Fibroblast of mammary gland (primary cell): Measurements from ENCODE around the gene BNIP3.
"Not testable (repeated sequence)": the region's sequence is repeated elsewhere in the genome, so short reads cannot be mapped to it uniquely, and the experiment has no call there.

Experiments
- DNase-seq: peaks from one replicate; pipeline ENCODE4 v3.0.0-alpha.2; 2010; ENCODE audit warnings: low read depth
- H3K4me3 ChIP-seq: 2 replicates; pipeline ENCODE4 v1.5.1; 2011; ENCODE audit warnings: low read depth, mild to moderate bottlenecking, low read length, moderate library complexity; ENCODE audit not compliant: control insufficient read depth
- CTCF ChIP-seq: conservative IDR thresholded peaks from 2 replicates; pipeline ENCODE4 v1.5.1; 2011; ENCODE audit warnings: low read depth, low read length, inconsistent platforms; ENCODE audit not compliant: control insufficient read depth, insufficient read depth

Gene BNIP3

GRCh38 chr10:131997366-131998049 is 15.8 kb upstream of the BNIP3 start:
- no peak for TF ChIP-seq CTCF
- peak; percentile 65 for DNase-seq
- no peak overlapping the region for H3K4me3 ChIP-seq

GRCh38 chr10:131996466-131997365 is 15.0 kb upstream of the BNIP3 start:
- no peak for TF ChIP-seq CTCF
- DNase-seq: no peak

DNA sequence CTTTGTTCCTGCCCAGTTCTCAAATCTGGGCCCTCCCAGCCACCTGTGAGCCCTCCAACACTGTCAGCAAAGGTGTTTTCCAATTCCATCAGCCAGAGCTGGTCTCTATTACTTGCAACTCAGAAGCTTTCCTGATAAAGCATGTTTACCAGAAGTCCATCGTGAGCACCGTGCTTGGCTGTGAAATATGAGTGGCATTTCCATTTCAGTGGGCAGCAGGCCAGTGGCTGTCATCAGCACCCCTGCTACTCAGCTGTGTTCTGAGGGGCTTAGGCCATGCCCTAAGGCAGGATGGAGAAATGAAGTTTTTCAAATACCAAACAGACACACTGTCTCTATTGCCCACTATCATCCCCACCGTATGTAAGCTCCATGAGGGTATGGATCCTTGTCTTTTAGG is 12.7 kb upstream of the BNIP3 start:
- no peak overlapping the region for H3K4me3 ChIP-seq
- DNase-seq: no peak
- TF ChIP-seq CTCF: no peak

More at GRCh38 chr10:131996466-131997365, 15.0 kb upstream of the BNIP3 start:
- H3K4me3 ChIP-seq: no peak overlapping the region

DNA sequence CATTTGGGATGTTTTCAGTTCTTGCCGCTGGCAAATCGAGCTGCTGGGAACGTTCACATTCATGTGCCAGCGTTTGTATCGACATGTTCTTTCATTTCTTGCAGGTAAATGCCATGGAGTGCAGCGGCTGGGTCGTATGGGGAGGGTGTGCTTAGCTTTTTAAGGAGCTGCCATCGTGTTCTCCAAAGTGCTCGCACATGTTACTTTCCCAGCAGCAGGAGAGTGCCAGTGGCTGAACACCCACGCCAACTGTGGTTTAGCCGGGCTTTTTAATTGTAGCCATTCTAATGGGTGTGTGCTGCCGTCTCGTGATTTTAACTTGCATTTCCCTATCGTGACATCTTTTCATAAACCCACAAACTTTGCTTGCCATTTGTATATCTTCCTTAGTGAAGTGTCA is 11.6 kb upstream of the BNIP3 start:
- TF ChIP-seq CTCF: no peak
- no peak overlapping the region for H3K4me3 ChIP-seq
- no peak for DNase-seq

- H3K4me3 ChIP-seq: no peak overlapping the region
- DNase-seq: no peak
- no peak for TF ChIP-seq CTCF
These were observed 10.0 kb upstream of the BNIP3 start for GRCh38 chr10:131991726-131992125.

GRCh38 chr10:131987786-131988185 is 6.1 kb upstream of the BNIP3 start:
- H3K4me3 ChIP-seq, DNase-seq: not testable (repeated sequence)

DNA sequence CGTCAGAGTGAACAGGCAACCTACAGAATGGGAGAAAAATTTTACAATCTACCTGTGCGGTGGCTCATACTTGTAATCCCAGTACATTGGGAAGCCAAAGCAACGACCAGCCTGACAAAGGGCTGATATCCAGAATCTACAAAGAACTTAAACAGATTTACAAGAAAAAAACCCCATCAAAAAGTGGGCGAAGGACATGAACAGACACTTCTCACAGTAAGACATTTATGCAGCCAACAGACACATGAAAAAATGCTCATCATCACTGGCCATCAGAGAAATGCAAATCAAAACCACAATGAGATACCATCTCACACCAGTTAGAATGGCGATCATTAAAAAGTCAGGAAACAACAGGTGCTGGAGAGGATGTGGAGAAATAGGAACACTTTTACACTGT is 5.6 kb upstream of the BNIP3 start:
- DNase-seq, H3K4me3 ChIP-seq: not testable (repeated sequence)

- not testable (repeated sequence) for DNase-seq, H3K4me3 ChIP-seq
These were observed 5.1 kb upstream of the BNIP3 start for GRCh38 chr10:131986851-131987250.
